Neural cell (in vitro differentiated cells): ENCODE measurements around the gene FHDC1. TPM values are rescaled to one million over a fixed set of nuclear protein-coding genes. Genes with fewer than 3 reads are reported as not detected.

Source experiments
- H2AFZ ChIP-seq: fragments of 200-600, 300-800 bp; sonication (generic), shearing (Covaris generic); 2 replicates; pipeline ENCODE4 v1.6.0; 2014; ENCODE audit warnings: low read depth, mild to moderate bottlenecking, antibody characterized with exemption, low read length, moderate library complexity
- H3F3A ChIP-seq: fragments of 200-600 bp; shearing (Covaris generic); 2 replicates; pipeline ENCODE4 v1.6.1; 2016; ENCODE audit warnings: mild to moderate bottlenecking, moderate library complexity, mixed read lengths, antibody characterized with exemption, low read length; ENCODE audit not compliant: insufficient read depth, poor library complexity, severe bottlenecking
- H3K27ac ChIP-seq: fragments of 200-600, 300-800 bp; sonication (generic), shearing (Covaris generic); 2 replicates; pipeline ENCODE4 v1.5.1; 2014; ENCODE audit warnings: mild to moderate bottlenecking, low read length, moderate library complexity
- H3K27me3 ChIP-seq: fragments of 300-800, 200-600 bp; sonication (generic), shearing (Covaris generic); 2 replicates; pipeline ENCODE4 v1.6.0; 2014; ENCODE audit warnings: mild to moderate bottlenecking, low read depth, low read length, moderate library complexity; ENCODE audit not compliant: insufficient read depth
- H3K36me3 ChIP-seq: fragments of 300-800, 200-600 bp; sonication (generic), shearing (Covaris generic); 2 replicates; pipeline ENCODE4 v1.5.1; 2014; ENCODE audit warnings: mild to moderate bottlenecking, antibody characterized with exemption, low read length, moderate library complexity; ENCODE audit not compliant: insufficient read depth
- H3K4me2 ChIP-seq: fragments of 300-800, 200-600 bp; sonication (generic), shearing (Covaris generic); 2 replicates; pipeline ENCODE4 v1.6.0; 2014; ENCODE audit warnings: mild to moderate bottlenecking, low read length
- H3K4me3 ChIP-seq: fragments of 300-800, 200-600 bp; sonication (generic), shearing (Covaris generic); 2 replicates; pipeline ENCODE4 v1.5.1; 2014; ENCODE audit warnings: mild to moderate bottlenecking, low read length, moderate library complexity
- H3K79me2 ChIP-seq: fragments of 200-600 bp; shearing (Covaris generic); replicated peaks from 2 replicates; pipeline ENCODE4 v1.6.0; 2014; ENCODE audit warnings: mild to moderate bottlenecking, low read length, moderate library complexity; ENCODE audit not compliant: insufficient read depth
- H3K9ac ChIP-seq: fragments of 300-800, 200-600 bp; sonication (generic), shearing (Covaris generic); 2 replicates; pipeline ENCODE4 v1.6.1; 2016; ENCODE audit warnings: mild to moderate bottlenecking, low read length, mixed read lengths
- H3K9me2 ChIP-seq: fragments of 200-600 bp; shearing (Covaris generic); 2 replicates; pipeline ENCODE4 v1.6.1; 2016; ENCODE audit warnings: mild to moderate bottlenecking, low read length, mixed read lengths; ENCODE audit not compliant: insufficient read depth
- H3K9me3 ChIP-seq: fragments of 200-600, 300-800 bp; sonication (generic), shearing (Covaris generic); 2 replicates; pipeline ENCODE4 v1.6.1; 2016; ENCODE audit warnings: mild to moderate bottlenecking, mixed run types, low read length, moderate library complexity, mixed read lengths
- H4K20me1 ChIP-seq: fragments of 200-600 bp; shearing (Covaris generic); 2 replicates; pipeline ENCODE4 v1.6.1; 2016; ENCODE audit warnings: mild to moderate bottlenecking, mixed run types; ENCODE audit not compliant: insufficient read depth
- CTCF ChIP-seq: fragments of 450-650 bp; IDR thresholded peaks from 2 replicates; pipeline ENCODE4 v1.5.1; 2014; ENCODE audit warnings: antibody characterized with exemption, mild to moderate bottlenecking, moderate library complexity; ENCODE audit not compliant: poor library complexity, severe bottlenecking
- EP300 ChIP-seq: fragments of 450-650 bp; conservative IDR thresholded peaks from 2 replicates; pipeline ENCODE4 v1.6.1; 2014; ENCODE audit warnings: antibody characterized with exemption, mild to moderate bottlenecking, moderate library complexity; ENCODE audit not compliant: poor library complexity, severe bottlenecking
- EZH2 ChIP-seq: fragments of 200-600, 300-800 bp; shearing (Covaris generic), sonication (generic); IDR thresholded peaks from 2 replicates; pipeline ENCODE4 v1.6.1; 2014; ENCODE audit warnings: antibody characterized with exemption, low read length, borderline replicate concordance, mild to moderate bottlenecking; ENCODE audit not compliant: insufficient read depth, poor library complexity, severe bottlenecking
- MXI1 ChIP-seq: fragments of 450-650 bp; conservative IDR thresholded peaks from 2 replicates; pipeline ENCODE4 v1.6.1; 2014; ENCODE audit warnings: antibody characterized with exemption, mild to moderate bottlenecking; ENCODE audit not compliant: poor library complexity, severe bottlenecking
- POLR2AphosphoS5 ChIP-seq: IDR thresholded peaks from 2 replicates; pipeline ENCODE4 v1.6.1; 2012
- RAD21 ChIP-seq: fragments of 450-650 bp; conservative IDR thresholded peaks from 2 replicates; pipeline ENCODE4 v1.6.1; 2014; ENCODE audit warnings: antibody characterized with exemption, mild to moderate bottlenecking, moderate library complexity
- REST ChIP-seq: IDR thresholded peaks from 2 replicates; pipeline ENCODE4 v1.6.1; 2012; ENCODE audit warnings: borderline replicate concordance
- SMC3 ChIP-seq: fragments of 450-650 bp; conservative IDR thresholded peaks from 2 replicates; pipeline ENCODE4 v1.6.1; 2014; ENCODE audit warnings: antibody characterized with exemption, mild to moderate bottlenecking, moderate library complexity; ENCODE audit not compliant: poor library complexity
- TAF1 ChIP-seq: IDR thresholded peaks from 2 replicates; pipeline ENCODE4 v1.6.1; 2012; ENCODE audit warnings: low read depth
- polyA plus RNA-seq: library from polyadenylated mRNA; depleted of rRNA; stranded (reverse); fragments of >200 nt; gene quantifications from 2 replicates; pipeline ENCODE4 v1.2.3, GENCODE V29; 2014

The FHDC1 gene
- polyA plus RNA-seq, 1 donor from 2014 or later: 11.4 TPM

GRCh38 chr4:152981842-152982241 lies 45.7 kb downstream of the FHDC1 start:
- Histone ChIP-seq H3K9me2 (no peaks in the 10 kb centered on the region), H2AFZ (no peak overlapping the region), H3K27me3 (no peaks in the 10 kb centered on the region), H3K4me2 (no peak overlapping the region), H4K20me1 (no peaks in the 10 kb centered on the region), H3K4me3 (no peak overlapping the region), H3K9ac (no peak overlapping the region), H3F3A (no peaks in the 10 kb centered on the region), H3K36me3 (no peaks in the 10 kb centered on the region), H3K9me3 (no peaks in the 10 kb centered on the region), H3K79me2 (no peaks in the 10 kb centered on the region), H3K27ac (no peak overlapping the region)
- TF ChIP-seq TAF1 (no peak), RAD21 (no peak), POLR2AphosphoS5 (no peak), MXI1 (no peak), EP300 (no peak), REST (no peak), SMC3 (no peak), CTCF (no peak), EZH2 (no peak)

- no peak overlapping the region for H3K27ac ChIP-seq
- H4K20me1 ChIP-seq: no peaks in the 10 kb centered on the region
- no peaks in the 10 kb centered on the region for H3K79me2 ChIP-seq
- no peaks in the 10 kb centered on the region for H3K27me3 ChIP-seq
- no peak overlapping the region for H2AFZ ChIP-seq
- H3K36me3 ChIP-seq: no peaks in the 10 kb centered on the region
- H3K9ac ChIP-seq: no peak overlapping the region
- no peaks in the 10 kb centered on the region for H3F3A ChIP-seq
- TF ChIP-seq EP300 (no peak), RAD21 (no peak), TAF1 (no peak), MXI1 (no peak), SMC3 (no peak), EZH2 (no peak), REST (no peak), POLR2AphosphoS5 (no peak), CTCF (no peak)
- H3K9me3 ChIP-seq: no peaks in the 10 kb centered on the region
- no peak overlapping the region for H3K4me3 ChIP-seq
- H3K9me2 ChIP-seq: no peaks in the 10 kb centered on the region
- no peak overlapping the region for H3K4me2 ChIP-seq
Measured at GRCh38 chr4:152983221-152983620, 47.1 kb downstream of the FHDC1 start.
